H1 (cell line): ENCODE results near the gene UBA3. TPM values are rescaled to one million over a fixed set of nuclear protein-coding genes. Genes with fewer than 3 reads are reported as not detected.

ENCODE experiments used
- ATF3 ChIP-seq: IDR thresholded peaks from 2 replicates; pipeline ENCODE4 v1.6.1; 2011; ENCODE audit warnings: low read depth, mild to moderate bottlenecking, low read length; ENCODE audit not compliant: insufficient read depth
- BCL11A ChIP-seq, 2 experiments: IDR thresholded peaks; one replicate each; pipeline ENCODE4 v1.6.1; 2011; ENCODE audit warnings: low read depth in 2 of 2, low read length in 2 of 2, mild to moderate bottlenecking in 2 of 2
- RNF2 ChIP-seq: fragments of 200-900, 300-1000 bp; sonication (generic); IDR thresholded peaks from 2 replicates; pipeline ENCODE4 v1.7.1; 2016; ENCODE audit warnings: borderline replicate concordance, low read depth, mild to moderate bottlenecking, antibody characterized with exemption, low read length; ENCODE audit not compliant: poor library complexity, severe bottlenecking; ENCODE audit errors: missing control alignments
- SP2 ChIP-seq: IDR thresholded peaks from 2 replicates; pipeline ENCODE4 v1.6.1; 2012; ENCODE audit warnings: mild to moderate bottlenecking, low read length, inconsistent platforms
- polyA plus RNA-seq, 7 experiments: library from polyadenylated mRNA; depleted of rRNA in 3 of 7; stranded (reverse) in 5 of 7; unstranded in 2 of 7; fragments of >200 nt in 5 of 7; fragments of 200-250 nt in 2 of 7; gene quantifications; 1 replicate in 5 of 7; 2 replicates in 1 of 7; 4 replicates in 1 of 7; pipeline versions ENCODE4 v1.2.1 to v1.2.3, GENCODE V29; 2011 to 2013; ENCODE audit warnings: missing spikeins in 2 of 7, mixed read lengths in 2 of 7
- total RNA-seq: library from RNA; stranded (reverse); fragmentation: NEBNext Ultra II Directional; extraction: Animal tissue kit (Norgen Biotek cat#: 25700); gene quantifications from 2 replicates; pipeline ENCODE4 v1.2.1, GENCODE V29; 2021

UBA3 gene
- total and polyA plus RNA-seq, 2 of the 8 experiments (the other 6 are each of a cell fraction or from before 2014, with no cell fraction given): 40.8 to 97.8 TPM

GRCh38 chr3:69119681-69120080 is 39.5 kb upstream of the UBA3 start (continued):
- TF ChIP-seq ATF3: no peak
- TF ChIP-seq RNF2: no peak
- no peak for TF ChIP-seq BCL11A (IDR thresholded peaks at IDR 0.05; ENCODE audit: low read depth in 2 of 2, low read length in 2 of 2)
- TF ChIP-seq SP2: no peak
